GM12878 (cell line): ENCODE data around the gene ZNF121. TPM values are rescaled to one million over a fixed set of nuclear protein-coding genes. Genes with fewer than 3 reads are reported as not detected.

Source experiments
- CHD2 ChIP-seq: IDR thresholded peaks from 2 replicates; pipeline ENCODE4 v1.6.1; 2011; ENCODE audit warnings: low read depth, low read length, improper control_type of control experiment, borderline replicate concordance
- HCFC1 ChIP-seq: fragments of 150-350 bp; IDR thresholded peaks from 2 replicates; pipeline ENCODE4 v1.6.1; 2014; ENCODE audit warnings: low read length
- NKRF ChIP-seq: fragments of 450-650 bp; conservative IDR thresholded peaks from 2 replicates; pipeline ENCODE4 v1.6.1; 2017; ENCODE audit warnings: mild to moderate bottlenecking, moderate library complexity
- POLR2AphosphoS5 ChIP-seq: IDR thresholded peaks from 2 replicates; pipeline ENCODE4 v1.6.1; 2011; ENCODE audit warnings: mild to moderate bottlenecking, low read length, inconsistent platforms
- RCOR1 ChIP-seq: conservative IDR thresholded peaks from 2 replicates; pipeline ENCODE4 v1.6.1; 2012; ENCODE audit warnings: low read depth, low read length, improper control_type of control experiment
- TARDBP ChIP-seq: IDR thresholded peaks from 2 replicates; pipeline ENCODE4 v1.6.1; 2016; ENCODE audit warnings: borderline replicate concordance
- TCF3 ChIP-seq: IDR thresholded peaks from 2 replicates; pipeline ENCODE4 v1.6.1; 2012; ENCODE audit warnings: low read depth, mild to moderate bottlenecking, low read length, borderline replicate concordance; ENCODE audit not compliant: insufficient read depth
- ZNF207 ChIP-seq: fragments of 450-650 bp; IDR thresholded peaks from 2 replicates; pipeline ENCODE4 v1.6.1; 2014; ENCODE audit warnings: antibody characterized with exemption, mild to moderate bottlenecking, borderline replicate concordance
- polyA plus RNA-seq, 11 experiments: library from polyadenylated mRNA; depleted of rRNA in 4 of 11; unstranded in 6 of 11; stranded (reverse) in 5 of 11; fragments of >200 nt; fragmentation: Nextera tagmentation in 4 of 11; fragmentation: Illumina TruSeq in 1 of 11; extraction: Ambion mirVana in 4 of 11; extraction: Trizol in 1 of 11; gene quantifications; 1 replicate in 1 of 11; 2 replicates in 10 of 11; pipeline versions ENCODE4 v1.2.1 to v1.2.3, GENCODE V29; 2011 to 2016; ENCODE audit warnings: inconsistent platforms in 2 of 11, missing spikeins in 2 of 11, low read depth in 1 of 11
- total RNA-seq, 4 experiments: library from RNA; depleted of rRNA in 3 of 4; stranded (reverse); fragments of >200 nt in 3 of 4; fragmentation: Illumina TruSeq in 1 of 4; extraction: Trizol in 1 of 4; gene quantifications; 2 replicates each; pipeline versions ENCODE4 v1.2.1 to v1.2.3, GENCODE V29; 2013 to 2021
- TF ChIP-seq, protein P1 (sequence below): IDR thresholded peaks from 2 replicates; pipeline ENCODE4 v1.6.1; 2011; ENCODE audit warnings: low read depth, mild to moderate bottlenecking, low read length, moderate library complexity, borderline replicate concordance; ENCODE audit errors: extremely low read depth
- TF ChIP-seq, protein P2 (sequence below): fragments of 450-650 bp; IDR thresholded peaks from 2 replicates; pipeline ENCODE4 v1.6.1; 2017; ENCODE audit warnings: mild to moderate bottlenecking, moderate library complexity

Gene ZNF121
- total and polyA plus RNA-seq, 10 of the 15 experiments (the other 5 are each of a cell fraction or from before 2014, with no cell fraction given): 4.8 to 75.0 (median 17.7) TPM

DNA sequence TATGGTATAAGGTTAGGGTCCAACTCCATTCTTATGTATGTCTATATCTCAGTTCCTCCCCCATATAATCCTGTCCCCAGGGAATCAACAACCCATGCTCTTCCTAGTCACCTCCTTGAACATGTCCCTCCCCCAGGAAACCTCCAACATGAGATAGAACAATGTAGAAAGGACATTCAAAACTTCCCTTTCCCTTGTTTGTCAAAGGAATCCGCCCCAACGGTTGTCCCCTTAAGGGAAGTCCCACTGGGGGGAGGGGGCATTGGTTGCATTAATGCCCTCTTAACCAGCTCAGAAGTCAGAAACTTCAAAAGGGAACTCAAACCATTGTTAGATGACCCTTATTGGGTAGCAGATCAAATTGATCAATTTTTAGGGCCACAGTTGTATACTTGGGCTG is 43.6 kb upstream of the ZNF121 start (continued):
- TF ChIP-seq NKRF: no peak
- no peak for TF ChIP-seq ZNF207
- no peak for TF ChIP-seq TCF3
- TF ChIP-seq TARDBP: no peak
- no peak for TF ChIP-seq RCOR1
- TF ChIP-seq POLR2AphosphoS5: no peak
- TF ChIP-seq HCFC1: no peak
- TF ChIP-seq, protein P1, sequence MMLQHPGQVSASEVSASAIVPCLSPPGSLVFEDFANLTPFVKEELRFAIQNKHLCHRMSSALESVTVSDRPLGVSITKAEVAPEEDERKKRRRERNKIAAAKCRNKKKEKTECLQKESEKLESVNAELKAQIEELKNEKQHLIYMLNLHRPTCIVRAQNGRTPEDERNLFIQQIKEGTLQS: no peak
- no peak for TF ChIP-seq CHD2
- TF ChIP-seq, protein P2, sequence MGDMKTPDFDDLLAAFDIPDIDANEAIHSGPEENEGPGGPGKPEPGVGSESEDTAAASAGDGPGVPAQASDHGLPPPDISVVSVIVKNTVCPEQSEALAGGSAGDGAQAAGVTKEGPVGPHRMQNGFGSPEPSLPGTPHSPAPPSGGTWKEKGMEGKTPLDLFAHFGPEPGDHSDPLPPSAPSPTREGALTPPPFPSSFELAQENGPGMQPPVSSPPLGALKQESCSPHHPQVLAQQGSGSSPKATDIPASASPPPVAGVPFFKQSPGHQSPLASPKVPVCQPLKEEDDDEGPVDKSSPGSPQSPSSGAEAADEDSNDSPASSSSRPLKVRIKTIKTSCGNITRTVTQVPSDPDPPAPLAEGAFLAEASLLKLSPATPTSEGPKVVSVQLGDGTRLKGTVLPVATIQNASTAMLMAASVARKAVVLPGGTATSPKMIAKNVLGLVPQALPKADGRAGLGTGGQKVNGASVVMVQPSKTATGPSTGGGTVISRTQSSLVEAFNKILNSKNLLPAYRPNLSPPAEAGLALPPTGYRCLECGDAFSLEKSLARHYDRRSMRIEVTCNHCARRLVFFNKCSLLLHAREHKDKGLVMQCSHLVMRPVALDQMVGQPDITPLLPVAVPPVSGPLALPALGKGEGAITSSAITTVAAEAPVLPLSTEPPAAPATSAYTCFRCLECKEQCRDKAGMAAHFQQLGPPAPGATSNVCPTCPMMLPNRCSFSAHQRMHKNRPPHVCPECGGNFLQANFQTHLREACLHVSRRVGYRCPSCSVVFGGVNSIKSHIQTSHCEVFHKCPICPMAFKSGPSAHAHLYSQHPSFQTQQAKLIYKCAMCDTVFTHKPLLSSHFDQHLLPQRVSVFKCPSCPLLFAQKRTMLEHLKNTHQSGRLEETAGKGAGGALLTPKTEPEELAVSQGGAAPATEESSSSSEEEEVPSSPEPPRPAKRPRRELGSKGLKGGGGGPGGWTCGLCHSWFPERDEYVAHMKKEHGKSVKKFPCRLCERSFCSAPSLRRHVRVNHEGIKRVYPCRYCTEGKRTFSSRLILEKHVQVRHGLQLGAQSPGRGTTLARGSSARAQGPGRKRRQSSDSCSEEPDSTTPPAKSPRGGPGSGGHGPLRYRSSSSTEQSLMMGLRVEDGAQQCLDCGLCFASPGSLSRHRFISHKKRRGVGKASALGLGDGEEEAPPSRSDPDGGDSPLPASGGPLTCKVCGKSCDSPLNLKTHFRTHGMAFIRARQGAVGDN: no peak
